ENCODE results near the gene C19orf25. TPM values are rescaled to one million over a fixed set of nuclear protein-coding genes. Genes with fewer than 3 reads are reported as not detected.

The C19orf25 gene
- total and polyA plus RNA-seq, 2 of the 13 experiments (the other 11 are each of a cell fraction or from before 2014, with no cell fraction given) = 14.2 to 32.4 TPM

DNA sequence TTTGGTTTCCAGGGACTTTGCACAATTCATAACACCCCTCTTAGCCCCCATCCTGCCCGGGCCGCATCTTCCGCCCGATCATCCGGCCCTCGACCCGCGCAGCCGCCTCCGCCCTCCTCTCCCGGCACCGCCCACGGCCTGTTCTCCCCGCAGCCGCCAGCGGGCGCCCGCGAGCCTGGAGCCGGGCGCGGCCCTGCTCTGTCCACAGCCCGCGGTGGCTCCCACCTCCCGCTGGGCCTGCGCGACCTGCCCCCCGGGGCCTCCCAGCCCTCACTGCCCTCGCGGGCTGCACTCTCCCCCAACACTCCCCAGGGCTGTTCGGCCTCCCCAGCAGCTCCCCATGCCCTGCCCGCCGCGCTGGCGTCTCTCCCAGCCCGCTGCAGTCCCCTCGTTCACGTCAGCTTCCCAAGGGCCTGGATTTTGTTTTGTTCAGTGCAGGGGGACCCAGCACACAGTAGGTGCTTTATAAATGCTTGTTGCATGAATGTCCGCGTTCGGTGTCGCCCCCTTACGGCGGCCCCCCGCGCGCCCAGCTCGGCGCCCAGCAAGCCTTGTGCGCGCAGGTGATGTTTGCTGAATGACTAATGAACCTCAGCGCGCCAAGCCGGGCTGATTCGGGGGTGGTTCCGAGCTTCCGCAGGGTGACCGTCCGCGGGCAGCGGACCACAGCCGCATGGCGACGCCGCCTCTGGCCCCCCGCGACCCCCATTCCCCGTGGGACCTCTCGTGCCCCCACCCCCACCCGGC, 33.7 kb downstream of the C19orf25 start (continued):
- TF ChIP-seq, protein P1, sequence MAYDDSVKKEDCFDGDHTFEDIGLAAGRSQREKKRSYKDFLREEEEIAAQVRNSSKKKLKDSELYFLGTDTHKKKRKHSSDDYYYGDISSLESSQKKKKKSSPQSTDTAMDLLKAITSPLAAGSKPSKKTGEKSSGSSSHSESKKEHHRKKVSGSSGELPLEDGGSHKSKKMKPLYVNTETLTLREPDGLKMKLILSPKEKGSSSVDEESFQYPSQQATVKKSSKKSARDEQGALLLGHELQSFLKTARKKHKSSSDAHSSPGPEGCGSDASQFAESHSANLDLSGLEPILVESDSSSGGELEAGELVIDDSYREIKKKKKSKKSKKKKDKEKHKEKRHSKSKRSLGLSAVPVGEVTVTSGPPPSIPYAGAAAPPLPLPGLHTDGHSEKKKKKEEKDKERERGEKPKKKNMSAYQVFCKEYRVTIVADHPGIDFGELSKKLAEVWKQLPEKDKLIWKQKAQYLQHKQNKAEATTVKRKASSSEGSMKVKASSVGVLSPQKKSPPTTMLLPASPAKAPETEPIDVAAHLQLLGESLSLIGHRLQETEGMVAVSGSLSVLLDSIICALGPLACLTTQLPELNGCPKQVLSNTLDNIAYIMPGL (CRISPR knock-in tag; IDR thresholded peaks at IDR 0.05; ENCODE audit: borderline replicate concordance in 1 of 2, low read depth in 1 of 2) = peak; percentile 86 to 92
- TF ChIP-seq SRY (CRISPR knock-in tag; IDR thresholded peaks at IDR 0.05) (peak; percentile 21; the same call in 1 of the 2 replicates), ZNF441 (CRISPR knock-in tag; IDR thresholded peaks at IDR 0.05; ENCODE audit: borderline replicate concordance) (peak; percentile 74; the same call in 1 of the 2 replicates), ZNF766 (CRISPR knock-in tag; IDR thresholded peaks at IDR 0.05; ENCODE audit: borderline replicate concordance) (0 out of 2 replicates have a peak, but pooled peaks have one; percentile 54), ZNF367 (CRISPR knock-in tag; IDR thresholded peaks at IDR 0.05; ENCODE audit: borderline replicate concordance) (no peak), ZNF839 (CRISPR knock-in tag; IDR thresholded peaks at IDR 0.05; ENCODE audit: borderline replicate concordance) (0 out of 2 replicates have a peak, but pooled peaks have one; percentile 56), NCOA1 (CRISPR knock-in tag; IDR thresholded peaks at IDR 0.05) (no peak), YY1 (IDR thresholded peaks at IDR 0.05; ENCODE audit: insufficient read depth, insufficient replicate concordance, low read depth, low read length) (peak; percentile 54), ZFP36 (IDR thresholded peaks at IDR 0.05; ENCODE audit: borderline replicate concordance, low read depth, low read length, partially characterized antibody) (no peak), HIVEP1 (CRISPR knock-in tag; IDR thresholded peaks at IDR 0.05) (0 out of 2 replicates have a peak, but pooled peaks have one; percentile 40), KLF9 (CRISPR knock-in tag; IDR thresholded peaks at IDR 0.05; ENCODE audit: low read depth) (0 out of 2 replicates have a peak, but pooled peaks have one; percentile 50), DNMT1 (CRISPR knock-in tag; IDR thresholded peaks at IDR 0.05) (0 out of 2 replicates have a peak, but pooled peaks have one; percentile 66), ZFX (CRISPR knock-in tag; IDR thresholded peaks at IDR 0.05; ENCODE audit: low read depth) (peak; percentile 87), IRF2 (CRISPR knock-in tag; IDR thresholded peaks at IDR 0.05) (peak; percentile 36; the same call in 1 of the 2 replicates)
- TF ChIP-seq, protein P2, sequence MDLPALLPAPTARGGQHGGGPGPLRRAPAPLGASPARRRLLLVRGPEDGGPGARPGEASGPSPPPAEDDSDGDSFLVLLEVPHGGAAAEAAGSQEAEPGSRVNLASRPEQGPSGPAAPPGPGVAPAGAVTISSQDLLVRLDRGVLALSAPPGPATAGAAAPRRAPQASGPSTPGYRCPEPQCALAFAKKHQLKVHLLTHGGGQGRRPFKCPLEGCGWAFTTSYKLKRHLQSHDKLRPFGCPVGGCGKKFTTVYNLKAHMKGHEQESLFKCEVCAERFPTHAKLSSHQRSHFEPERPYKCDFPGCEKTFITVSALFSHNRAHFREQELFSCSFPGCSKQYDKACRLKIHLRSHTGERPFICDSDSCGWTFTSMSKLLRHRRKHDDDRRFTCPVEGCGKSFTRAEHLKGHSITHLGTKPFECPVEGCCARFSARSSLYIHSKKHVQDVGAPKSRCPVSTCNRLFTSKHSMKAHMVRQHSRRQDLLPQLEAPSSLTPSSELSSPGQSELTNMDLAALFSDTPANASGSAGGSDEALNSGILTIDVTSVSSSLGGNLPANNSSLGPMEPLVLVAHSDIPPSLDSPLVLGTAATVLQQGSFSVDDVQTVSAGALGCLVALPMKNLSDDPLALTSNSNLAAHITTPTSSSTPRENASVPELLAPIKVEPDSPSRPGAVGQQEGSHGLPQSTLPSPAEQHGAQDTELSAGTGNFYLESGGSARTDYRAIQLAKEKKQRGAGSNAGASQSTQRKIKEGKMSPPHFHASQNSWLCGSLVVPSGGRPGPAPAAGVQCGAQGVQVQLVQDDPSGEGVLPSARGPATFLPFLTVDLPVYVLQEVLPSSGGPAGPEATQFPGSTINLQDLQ (CRISPR knock-in tag; IDR thresholded peaks at IDR 0.05) = peak; percentile 84; the same call in 1 of the 2 replicates
- TF ChIP-seq, protein P3, sequence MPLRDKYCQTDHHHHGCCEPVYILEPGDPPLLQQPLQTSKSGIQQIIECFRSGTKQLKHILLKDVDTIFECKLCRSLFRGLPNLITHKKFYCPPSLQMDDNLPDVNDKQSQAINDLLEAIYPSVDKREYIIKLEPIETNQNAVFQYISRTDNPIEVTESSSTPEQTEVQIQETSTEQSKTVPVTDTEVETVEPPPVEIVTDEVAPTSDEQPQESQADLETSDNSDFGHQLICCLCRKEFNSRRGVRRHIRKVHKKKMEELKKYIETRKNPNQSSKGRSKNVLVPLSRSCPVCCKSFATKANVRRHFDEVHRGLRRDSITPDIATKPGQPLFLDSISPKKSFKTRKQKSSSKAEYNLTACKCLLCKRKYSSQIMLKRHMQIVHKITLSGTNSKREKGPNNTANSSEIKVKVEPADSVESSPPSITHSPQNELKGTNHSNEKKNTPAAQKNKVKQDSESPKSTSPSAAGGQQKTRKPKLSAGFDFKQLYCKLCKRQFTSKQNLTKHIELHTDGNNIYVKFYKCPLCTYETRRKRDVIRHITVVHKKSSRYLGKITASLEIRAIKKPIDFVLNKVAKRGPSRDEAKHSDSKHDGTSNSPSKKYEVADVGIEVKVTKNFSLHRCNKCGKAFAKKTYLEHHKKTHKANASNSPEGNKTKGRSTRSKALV (CRISPR knock-in tag; IDR thresholded peaks at IDR 0.05) = 0 out of 2 replicates have a peak, but pooled peaks have one; percentile 36
- TF ChIP-seq, protein P4, sequence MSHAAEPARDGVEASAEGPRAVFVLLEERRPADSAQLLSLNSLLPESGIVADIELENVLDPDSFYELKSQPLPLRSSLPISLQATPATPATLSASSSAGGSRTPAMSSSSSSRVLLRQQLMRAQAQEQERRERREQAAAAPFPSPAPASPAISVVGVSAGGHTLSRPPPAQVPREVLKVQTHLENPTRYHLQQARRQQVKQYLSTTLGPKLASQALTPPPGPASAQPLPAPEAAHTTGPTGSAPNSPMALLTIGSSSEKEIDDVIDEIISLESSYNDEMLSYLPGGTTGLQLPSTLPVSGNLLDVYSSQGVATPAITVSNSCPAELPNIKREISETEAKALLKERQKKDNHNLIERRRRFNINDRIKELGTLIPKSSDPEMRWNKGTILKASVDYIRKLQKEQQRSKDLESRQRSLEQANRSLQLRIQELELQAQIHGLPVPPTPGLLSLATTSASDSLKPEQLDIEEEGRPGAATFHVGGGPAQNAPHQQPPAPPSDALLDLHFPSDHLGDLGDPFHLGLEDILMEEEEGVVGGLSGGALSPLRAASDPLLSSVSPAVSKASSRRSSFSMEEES (CRISPR knock-in tag; IDR thresholded peaks at IDR 0.05) = peak; percentile 14; the same call in 1 of the 2 replicates
- TF ChIP-seq, protein P5, sequence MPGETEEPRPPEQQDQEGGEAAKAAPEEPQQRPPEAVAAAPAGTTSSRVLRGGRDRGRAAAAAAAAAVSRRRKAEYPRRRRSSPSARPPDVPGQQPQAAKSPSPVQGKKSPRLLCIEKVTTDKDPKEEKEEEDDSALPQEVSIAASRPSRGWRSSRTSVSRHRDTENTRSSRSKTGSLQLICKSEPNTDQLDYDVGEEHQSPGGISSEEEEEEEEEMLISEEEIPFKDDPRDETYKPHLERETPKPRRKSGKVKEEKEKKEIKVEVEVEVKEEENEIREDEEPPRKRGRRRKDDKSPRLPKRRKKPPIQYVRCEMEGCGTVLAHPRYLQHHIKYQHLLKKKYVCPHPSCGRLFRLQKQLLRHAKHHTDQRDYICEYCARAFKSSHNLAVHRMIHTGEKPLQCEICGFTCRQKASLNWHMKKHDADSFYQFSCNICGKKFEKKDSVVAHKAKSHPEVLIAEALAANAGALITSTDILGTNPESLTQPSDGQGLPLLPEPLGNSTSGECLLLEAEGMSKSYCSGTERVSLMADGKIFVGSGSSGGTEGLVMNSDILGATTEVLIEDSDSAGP (CRISPR knock-in tag; IDR thresholded peaks at IDR 0.05; ENCODE audit: borderline replicate concordance) = peak; percentile 66
